ENCODE measurements around the gene SSR1. TPM values are rescaled to one million over a fixed set of nuclear protein-coding genes. Genes with fewer than 3 reads are reported as not detected.

The SSR1 gene
- total and polyA plus RNA-seq, 2 donors (not counting 1 experiment from before 2014, with no cell fraction given) = 65.6 to 237 TPM

DNA sequence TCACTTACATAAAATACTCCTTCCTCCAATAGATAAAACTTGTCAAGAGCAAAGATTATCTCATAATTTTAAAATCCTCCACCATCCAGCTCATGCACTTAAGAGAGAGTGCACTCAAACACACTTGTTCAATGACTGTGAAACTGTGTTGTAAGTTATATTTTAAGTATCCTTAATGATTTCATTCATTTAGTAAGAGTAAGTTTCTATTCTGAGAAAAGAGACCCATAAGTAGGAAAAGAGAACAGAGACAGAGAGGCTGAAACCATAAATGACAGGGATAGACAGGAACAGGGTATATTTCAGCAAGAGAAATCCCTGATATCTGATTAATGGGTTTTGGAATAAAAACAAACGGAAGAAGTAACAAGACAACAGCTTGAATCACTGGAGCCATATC lies 8.2 kb downstream of the SSR1 start:
- no peak for DNase-seq (ENCODE audit: low read depth in 2 of 2)
- Histone ChIP-seq H3K4me2 (ENCODE audit: extremely low read depth, insufficient read depth, low read length) (no peak overlapping the region), H3K27ac (ENCODE audit: insufficient read depth, low read length) (no peak overlapping the region), H3K36me3 (ENCODE audit: control insufficient read depth, insufficient read depth, low read length) (peaks cover 8% of the 10 kb centered on the region), H3K27me3 (ENCODE audit: control insufficient read depth, insufficient read depth, low read length) (no peaks in the 10 kb centered on the region), H3K79me2 (ENCODE audit: control insufficient read depth, insufficient read depth, low read length) (peaks cover 41% of the 10 kb centered on the region), H3K9me3 (ENCODE audit: control insufficient read depth, insufficient read depth, low read depth, low read length) (no peaks in the 10 kb centered on the region), H3K9ac (ENCODE audit: insufficient read depth, low read length) (no peak overlapping the region), H4K20me1 (ENCODE audit: control insufficient read depth, extremely low read depth, insufficient read depth, low read length) (peaks cover 3% of the 10 kb centered on the region), H3K4me3 (replicated peaks in 1 of 4; ENCODE audit: control extremely low read depth in 1 of 4, insufficient read depth in 1 of 4, low read depth in 3 of 4, low read length in 4 of 4) (no peak overlapping the region), H3K4me1 (ENCODE audit: control insufficient read depth, extremely low read depth, insufficient read depth, low read length) (no peaks in the 10 kb centered on the region), H2AFZ (ENCODE audit: low read length) (no peak overlapping the region)
- TF ChIP-seq, protein P1, sequence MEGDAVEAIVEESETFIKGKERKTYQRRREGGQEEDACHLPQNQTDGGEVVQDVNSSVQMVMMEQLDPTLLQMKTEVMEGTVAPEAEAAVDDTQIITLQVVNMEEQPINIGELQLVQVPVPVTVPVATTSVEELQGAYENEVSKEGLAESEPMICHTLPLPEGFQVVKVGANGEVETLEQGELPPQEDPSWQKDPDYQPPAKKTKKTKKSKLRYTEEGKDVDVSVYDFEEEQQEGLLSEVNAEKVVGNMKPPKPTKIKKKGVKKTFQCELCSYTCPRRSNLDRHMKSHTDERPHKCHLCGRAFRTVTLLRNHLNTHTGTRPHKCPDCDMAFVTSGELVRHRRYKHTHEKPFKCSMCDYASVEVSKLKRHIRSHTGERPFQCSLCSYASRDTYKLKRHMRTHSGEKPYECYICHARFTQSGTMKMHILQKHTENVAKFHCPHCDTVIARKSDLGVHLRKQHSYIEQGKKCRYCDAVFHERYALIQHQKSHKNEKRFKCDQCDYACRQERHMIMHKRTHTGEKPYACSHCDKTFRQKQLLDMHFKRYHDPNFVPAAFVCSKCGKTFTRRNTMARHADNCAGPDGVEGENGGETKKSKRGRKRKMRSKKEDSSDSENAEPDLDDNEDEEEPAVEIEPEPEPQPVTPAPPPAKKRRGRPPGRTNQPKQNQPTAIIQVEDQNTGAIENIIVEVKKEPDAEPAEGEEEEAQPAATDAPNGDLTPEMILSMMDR (conservative IDR thresholded peaks at IDR 0.05 in 1 of 2, IDR thresholded peaks at IDR 0.05 in 1 of 2; ENCODE audit: low read depth in 1 of 2, low read length in 2 of 2) = no peak
- TF ChIP-seq EZH2 (IDR thresholded peaks at IDR 0.05; ENCODE audit: low read length, missing control alignments) = no peak

DNA sequence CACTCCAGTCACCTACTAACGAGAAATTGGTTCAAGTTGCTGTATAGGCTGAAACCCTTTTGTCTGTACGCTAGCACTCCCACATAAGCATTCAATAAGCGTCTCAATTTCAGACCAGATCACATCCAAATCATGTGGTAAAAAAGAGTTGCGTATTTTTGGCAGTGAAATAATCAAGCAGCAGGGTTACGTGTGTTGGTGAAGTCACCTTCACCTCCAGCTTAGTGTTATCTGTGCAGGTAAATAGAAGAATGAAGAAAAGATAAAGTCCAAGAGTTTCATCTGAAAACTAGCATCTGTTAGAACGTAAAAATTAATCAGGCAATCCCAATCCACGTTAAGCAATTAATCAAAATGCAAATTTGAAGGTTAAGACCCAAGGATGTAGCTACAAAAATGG lies 11.3 kb downstream of the SSR1 start:
- no peaks in the 10 kb centered on the region for H3K4me1 ChIP-seq (ENCODE audit: control insufficient read depth, extremely low read depth, insufficient read depth, low read length)
- DNase-seq (ENCODE audit: low read depth in 2 of 2) = no peak
- no peak overlapping the region for H3K4me3 ChIP-seq (replicated peaks in 1 of 4; ENCODE audit: control extremely low read depth in 1 of 4, insufficient read depth in 1 of 4, low read depth in 3 of 4, low read length in 4 of 4)
- no peak overlapping the region for H3K9ac ChIP-seq (ENCODE audit: insufficient read depth, low read length)
- TF ChIP-seq, protein P1 (conservative IDR thresholded peaks at IDR 0.05 in 1 of 2, IDR thresholded peaks at IDR 0.05 in 1 of 2; ENCODE audit: low read depth in 1 of 2, low read length in 2 of 2) = no peak
- TF ChIP-seq EZH2 (IDR thresholded peaks at IDR 0.05; ENCODE audit: low read length, missing control alignments) = no peak
- no peak overlapping the region for H3K27ac ChIP-seq (ENCODE audit: insufficient read depth, low read length)
- peaks cover 3% of the 10 kb centered on the region for H4K20me1 ChIP-seq (ENCODE audit: control insufficient read depth, extremely low read depth, insufficient read depth, low read length)
- no peaks in the 10 kb centered on the region for H3K27me3 ChIP-seq (ENCODE audit: control insufficient read depth, insufficient read depth, low read length)
- peaks cover 9% of the 10 kb centered on the region for H3K36me3 ChIP-seq (ENCODE audit: control insufficient read depth, insufficient read depth, low read length)
- H2AFZ ChIP-seq (ENCODE audit: low read length) = no peak overlapping the region
- no peak overlapping the region for H3K4me2 ChIP-seq (ENCODE audit: extremely low read depth, insufficient read depth, low read length)
- H3K9me3 ChIP-seq (ENCODE audit: control insufficient read depth, insufficient read depth, low read depth, low read length) = no peaks in the 10 kb centered on the region
- H3K79me2 ChIP-seq (ENCODE audit: control insufficient read depth, insufficient read depth, low read length) = peaks cover 17% of the 10 kb centered on the region

DNA sequence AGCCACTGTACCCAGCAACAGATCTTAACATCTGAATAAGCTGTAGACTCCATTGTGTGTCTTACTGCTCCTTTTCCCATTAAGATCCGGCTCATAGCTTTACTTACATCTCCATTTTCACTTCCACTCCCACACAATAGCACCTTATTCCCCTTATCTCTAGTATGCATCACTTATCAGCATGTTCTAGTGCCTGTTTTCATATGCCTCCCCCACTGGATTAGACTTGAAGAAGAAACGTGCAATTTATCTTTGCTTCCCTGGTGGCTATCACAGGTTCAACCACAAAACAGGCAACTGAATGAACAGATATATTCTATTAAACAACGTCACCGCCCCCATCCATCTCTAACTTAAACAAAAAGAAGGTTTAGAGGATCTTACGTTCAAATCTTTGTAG lies 12.1 kb downstream of the SSR1 start:
- no peaks in the 10 kb centered on the region for H3K4me1 ChIP-seq (ENCODE audit: control insufficient read depth, extremely low read depth, insufficient read depth, low read length)
- no peaks in the 10 kb centered on the region for H3K27me3 ChIP-seq (ENCODE audit: control insufficient read depth, insufficient read depth, low read length)
- no peak overlapping the region for H3K27ac ChIP-seq (ENCODE audit: insufficient read depth, low read length)
- no peak overlapping the region for H2AFZ ChIP-seq (ENCODE audit: low read length)
- no peak overlapping the region for H3K9ac ChIP-seq (ENCODE audit: insufficient read depth, low read length)
- no peak overlapping the region for H3K4me3 ChIP-seq (replicated peaks in 1 of 4; ENCODE audit: control extremely low read depth in 1 of 4, insufficient read depth in 1 of 4, low read depth in 3 of 4, low read length in 4 of 4)
- no peak for DNase-seq (ENCODE audit: low read depth in 2 of 2)
- peaks cover 9% of the 10 kb centered on the region for H3K36me3 ChIP-seq (ENCODE audit: control insufficient read depth, insufficient read depth, low read length)
- H3K9me3 ChIP-seq (ENCODE audit: control insufficient read depth, insufficient read depth, low read depth, low read length) = no peaks in the 10 kb centered on the region
- no peak for TF ChIP-seq EZH2 (IDR thresholded peaks at IDR 0.05; ENCODE audit: low read length, missing control alignments)
- TF ChIP-seq, protein P1 (conservative IDR thresholded peaks at IDR 0.05 in 1 of 2, IDR thresholded peaks at IDR 0.05 in 1 of 2; ENCODE audit: low read depth in 1 of 2, low read length in 2 of 2) = no peak
- peaks cover 17% of the 10 kb centered on the region for H3K79me2 ChIP-seq (ENCODE audit: control insufficient read depth, insufficient read depth, low read length)
- H3K4me2 ChIP-seq (ENCODE audit: extremely low read depth, insufficient read depth, low read length) = no peak overlapping the region
- H4K20me1 ChIP-seq (ENCODE audit: control insufficient read depth, extremely low read depth, insufficient read depth, low read length) = peaks cover 3% of the 10 kb centered on the region
